ENCODE results near the gene UPK2.

DNA sequence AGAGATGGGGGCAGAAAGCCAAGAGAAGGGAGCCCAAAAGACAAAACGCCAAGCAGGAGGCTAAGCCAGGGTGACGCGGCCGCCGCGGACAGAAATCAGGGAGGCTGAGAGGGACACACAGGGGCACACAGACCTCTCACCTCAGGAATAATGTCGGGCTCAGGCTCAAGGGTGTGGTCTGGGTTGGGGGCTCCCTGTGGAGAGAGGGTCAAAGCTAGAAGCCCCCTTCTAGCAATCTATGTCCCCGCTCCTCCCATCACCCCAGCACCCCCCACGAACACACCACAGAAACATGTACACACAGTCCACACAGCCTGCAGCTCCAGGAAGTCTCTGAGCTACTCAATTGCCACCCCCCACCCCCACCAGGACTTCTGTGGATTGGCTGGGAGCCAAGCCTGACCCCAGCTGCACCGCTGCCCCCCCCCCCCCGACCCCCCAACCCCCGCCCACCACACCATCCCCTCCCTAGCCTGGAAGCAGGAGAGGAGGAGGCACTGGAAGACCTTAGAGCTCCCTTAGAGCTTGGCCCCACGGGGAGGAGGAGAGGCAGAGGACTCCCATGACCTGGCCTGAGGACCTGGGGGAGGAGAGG lies 37.3 kb upstream of the UPK2 start:
- TF ChIP-seq, protein P1, sequence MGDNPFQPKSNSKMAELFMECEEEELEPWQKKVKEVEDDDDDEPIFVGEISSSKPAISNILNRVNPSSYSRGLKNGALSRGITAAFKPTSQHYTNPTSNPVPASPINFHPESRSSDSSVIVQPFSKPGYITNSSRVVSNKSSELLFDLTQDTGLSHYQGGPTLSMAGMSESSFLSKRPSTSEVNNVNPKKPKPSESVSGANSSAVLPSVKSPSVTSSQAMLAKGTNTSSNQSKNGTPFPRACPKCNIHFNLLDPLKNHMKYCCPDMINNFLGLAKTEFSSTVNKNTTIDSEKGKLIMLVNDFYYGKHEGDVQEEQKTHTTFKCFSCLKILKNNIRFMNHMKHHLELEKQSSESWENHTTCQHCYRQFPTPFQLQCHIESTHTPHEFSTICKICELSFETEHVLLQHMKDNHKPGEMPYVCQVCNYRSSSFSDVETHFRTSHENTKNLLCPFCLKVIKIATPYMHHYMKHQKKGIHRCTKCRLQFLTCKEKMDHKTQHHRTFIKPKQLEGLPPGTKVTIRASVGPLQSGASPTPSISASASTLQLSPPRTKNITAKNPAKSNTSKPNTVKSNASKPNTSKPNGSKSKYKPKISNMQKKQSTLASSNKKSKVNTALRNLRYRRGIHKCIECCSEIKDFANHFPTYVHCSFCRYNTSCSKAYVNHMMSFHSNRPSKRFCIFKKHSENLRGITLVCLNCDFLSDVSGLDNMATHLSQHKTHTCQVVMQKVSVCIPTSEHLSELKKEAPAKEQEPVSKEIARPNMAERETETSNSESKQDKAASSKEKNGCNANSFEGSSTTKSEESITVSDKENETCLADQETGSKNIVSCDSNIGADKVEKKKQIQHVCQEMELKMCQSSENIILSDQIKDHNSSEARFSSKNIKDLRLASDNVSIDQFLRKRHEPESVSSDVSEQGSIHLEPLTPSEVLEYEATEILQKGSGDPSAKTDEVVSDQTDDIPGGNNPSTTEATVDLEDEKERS (tag by site-specific recombination; IDR thresholded peaks at IDR 0.05): no peak
- no peak for TF ChIP-seq ZNF776 (tag by site-specific recombination; IDR thresholded peaks at IDR 0.05; ENCODE audit: borderline replicate concordance)
- no peak for TF ChIP-seq ZSCAN23 (tag by site-specific recombination; IDR thresholded peaks at IDR 0.05)
- TF ChIP-seq ZNF174 (tag by site-specific recombination; IDR thresholded peaks at IDR 0.05): no peak
- TF ChIP-seq, protein P2, sequence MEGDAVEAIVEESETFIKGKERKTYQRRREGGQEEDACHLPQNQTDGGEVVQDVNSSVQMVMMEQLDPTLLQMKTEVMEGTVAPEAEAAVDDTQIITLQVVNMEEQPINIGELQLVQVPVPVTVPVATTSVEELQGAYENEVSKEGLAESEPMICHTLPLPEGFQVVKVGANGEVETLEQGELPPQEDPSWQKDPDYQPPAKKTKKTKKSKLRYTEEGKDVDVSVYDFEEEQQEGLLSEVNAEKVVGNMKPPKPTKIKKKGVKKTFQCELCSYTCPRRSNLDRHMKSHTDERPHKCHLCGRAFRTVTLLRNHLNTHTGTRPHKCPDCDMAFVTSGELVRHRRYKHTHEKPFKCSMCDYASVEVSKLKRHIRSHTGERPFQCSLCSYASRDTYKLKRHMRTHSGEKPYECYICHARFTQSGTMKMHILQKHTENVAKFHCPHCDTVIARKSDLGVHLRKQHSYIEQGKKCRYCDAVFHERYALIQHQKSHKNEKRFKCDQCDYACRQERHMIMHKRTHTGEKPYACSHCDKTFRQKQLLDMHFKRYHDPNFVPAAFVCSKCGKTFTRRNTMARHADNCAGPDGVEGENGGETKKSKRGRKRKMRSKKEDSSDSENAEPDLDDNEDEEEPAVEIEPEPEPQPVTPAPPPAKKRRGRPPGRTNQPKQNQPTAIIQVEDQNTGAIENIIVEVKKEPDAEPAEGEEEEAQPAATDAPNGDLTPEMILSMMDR (tag by site-specific recombination; IDR thresholded peaks at IDR 0.05): no peak
- TF ChIP-seq ZNF571 (tag by site-specific recombination; IDR thresholded peaks at IDR 0.05): no peak
- TF ChIP-seq, protein P3, sequence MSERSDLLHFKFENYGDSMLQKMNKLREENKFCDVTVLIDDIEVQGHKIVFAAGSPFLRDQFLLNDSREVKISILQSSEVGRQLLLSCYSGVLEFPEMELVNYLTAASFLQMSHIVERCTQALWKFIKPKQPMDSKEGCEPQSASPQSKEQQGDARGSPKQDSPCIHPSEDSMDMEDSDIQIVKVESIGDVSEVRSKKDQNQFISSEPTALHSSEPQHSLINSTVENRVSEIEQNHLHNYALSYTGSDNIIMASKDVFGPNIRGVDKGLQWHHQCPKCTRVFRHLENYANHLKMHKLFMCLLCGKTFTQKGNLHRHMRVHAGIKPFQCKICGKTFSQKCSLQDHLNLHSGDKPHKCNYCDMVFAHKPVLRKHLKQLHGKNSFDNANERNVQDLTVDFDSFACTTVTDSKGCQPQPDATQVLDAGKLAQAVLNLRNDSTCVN (tag by site-specific recombination; optimal IDR thresholded peaks at IDR 0.05): no peak
- TF ChIP-seq, protein P4, sequence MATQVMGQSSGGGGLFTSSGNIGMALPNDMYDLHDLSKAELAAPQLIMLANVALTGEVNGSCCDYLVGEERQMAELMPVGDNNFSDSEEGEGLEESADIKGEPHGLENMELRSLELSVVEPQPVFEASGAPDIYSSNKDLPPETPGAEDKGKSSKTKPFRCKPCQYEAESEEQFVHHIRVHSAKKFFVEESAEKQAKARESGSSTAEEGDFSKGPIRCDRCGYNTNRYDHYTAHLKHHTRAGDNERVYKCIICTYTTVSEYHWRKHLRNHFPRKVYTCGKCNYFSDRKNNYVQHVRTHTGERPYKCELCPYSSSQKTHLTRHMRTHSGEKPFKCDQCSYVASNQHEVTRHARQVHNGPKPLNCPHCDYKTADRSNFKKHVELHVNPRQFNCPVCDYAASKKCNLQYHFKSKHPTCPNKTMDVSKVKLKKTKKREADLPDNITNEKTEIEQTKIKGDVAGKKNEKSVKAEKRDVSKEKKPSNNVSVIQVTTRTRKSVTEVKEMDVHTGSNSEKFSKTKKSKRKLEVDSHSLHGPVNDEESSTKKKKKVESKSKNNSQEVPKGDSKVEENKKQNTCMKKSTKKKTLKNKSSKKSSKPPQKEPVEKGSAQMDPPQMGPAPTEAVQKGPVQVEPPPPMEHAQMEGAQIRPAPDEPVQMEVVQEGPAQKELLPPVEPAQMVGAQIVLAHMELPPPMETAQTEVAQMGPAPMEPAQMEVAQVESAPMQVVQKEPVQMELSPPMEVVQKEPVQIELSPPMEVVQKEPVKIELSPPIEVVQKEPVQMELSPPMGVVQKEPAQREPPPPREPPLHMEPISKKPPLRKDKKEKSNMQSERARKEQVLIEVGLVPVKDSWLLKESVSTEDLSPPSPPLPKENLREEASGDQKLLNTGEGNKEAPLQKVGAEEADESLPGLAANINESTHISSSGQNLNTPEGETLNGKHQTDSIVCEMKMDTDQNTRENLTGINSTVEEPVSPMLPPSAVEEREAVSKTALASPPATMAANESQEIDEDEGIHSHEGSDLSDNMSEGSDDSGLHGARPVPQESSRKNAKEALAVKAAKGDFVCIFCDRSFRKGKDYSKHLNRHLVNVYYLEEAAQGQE (tag by site-specific recombination; IDR thresholded peaks at IDR 0.05): no peak
- no peak for TF ChIP-seq ZSCAN30 (tag by site-specific recombination; IDR thresholded peaks at IDR 0.05)
- TF ChIP-seq, protein P5, sequence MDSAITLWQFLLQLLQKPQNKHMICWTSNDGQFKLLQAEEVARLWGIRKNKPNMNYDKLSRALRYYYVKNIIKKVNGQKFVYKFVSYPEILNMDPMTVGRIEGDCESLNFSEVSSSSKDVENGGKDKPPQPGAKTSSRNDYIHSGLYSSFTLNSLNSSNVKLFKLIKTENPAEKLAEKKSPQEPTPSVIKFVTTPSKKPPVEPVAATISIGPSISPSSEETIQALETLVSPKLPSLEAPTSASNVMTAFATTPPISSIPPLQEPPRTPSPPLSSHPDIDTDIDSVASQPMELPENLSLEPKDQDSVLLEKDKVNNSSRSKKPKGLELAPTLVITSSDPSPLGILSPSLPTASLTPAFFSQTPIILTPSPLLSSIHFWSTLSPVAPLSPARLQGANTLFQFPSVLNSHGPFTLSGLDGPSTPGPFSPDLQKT (IDR thresholded peaks at IDR 0.05; ENCODE audit: borderline replicate concordance, low read depth, low read length): no peak

Measured in HEK293 (cell line).